ENCODE results near the gene AGPAT3.

AGPAT3 gene

GRCh38 chr21:43864313-43864961 is 586 bp upstream of the AGPAT3 start:
- DNase-seq, result peak; percentile 40

GRCh38 chr21:43865540-43866259 is 677 bp downstream of the AGPAT3 start:
- no peak for DNase-seq

GRCh38 chr21:43866260-43866629 is 1.2 kb downstream of the AGPAT3 start:
- DNase-seq, result peak; percentile 63

GRCh38 chr21:43866659-43867331 is 1.8 kb downstream of the AGPAT3 start:
- DNase-seq, result peak; percentile 35

GRCh38 chr21:43867332-43867703 is 2.3 kb downstream of the AGPAT3 start:
- no peak for DNase-seq

GRCh38 chr21:43867948-43868347 is 2.9 kb downstream of the AGPAT3 start:
- DNase-seq, result no peak

GRCh38 chr21:43868461-43868860 is 3.4 kb downstream of the AGPAT3 start:
- DNase-seq, result peak; percentile 24

- DNase-seq, result no peak
Observed at GRCh38 chr21:43869486-43870325, 4.7 kb downstream of the AGPAT3 start.

- no peak for DNase-seq
Observed at GRCh38 chr21:43871487-43871886, 6.5 kb downstream of the AGPAT3 start.

- no peak for DNase-seq
Observed at GRCh38 chr21:43872531-43873197, 7.6 kb downstream of the AGPAT3 start.

GRCh38 chr21:43873673-43874072 is 8.7 kb downstream of the AGPAT3 start:
- no peak for DNase-seq

- no peak for DNase-seq
Observed at GRCh38 chr21:43874085-43874805, 9.2 kb downstream of the AGPAT3 start.

GRCh38 chr21:43876605-43877004 is 11.6 kb downstream of the AGPAT3 start:
- no peak for DNase-seq

- no peak for DNase-seq
Observed at GRCh38 chr21:43877936-43878575, 13.0 kb downstream of the AGPAT3 start.

- DNase-seq, result no peak
Observed at GRCh38 chr21:43879348-43880110, 14.5 kb downstream of the AGPAT3 start.

- DNase-seq, result no peak
Observed at GRCh38 chr21:43880111-43880985, 15.3 kb downstream of the AGPAT3 start.

- DNase-seq, result no peak
Observed at GRCh38 chr21:43881283-43881682, 16.3 kb downstream of the AGPAT3 start.

GRCh38 chr21:43881935-43882334 is 16.9 kb downstream of the AGPAT3 start:
- no peak for DNase-seq

- DNase-seq, result no peak
Observed at GRCh38 chr21:43882952-43883545, 18.0 kb downstream of the AGPAT3 start.
